ENCODE data around the gene EIF4G1. TPM values are rescaled to one million over a fixed set of nuclear protein-coding genes. Genes with fewer than 3 reads are reported as not detected.

The EIF4G1 gene
- total and polyA plus RNA-seq, 10 of the 15 experiments (the other 5 are each of a cell fraction or from before 2014, with no cell fraction given): 5.7 to 462 (median 237) TPM

GRCh38 chr3:184371570-184372018, 57.2 kb downstream of the EIF4G1 start:
- no peak overlapping the region for H3K4me3 ChIP-seq
- no peak overlapping the region for H2AFZ ChIP-seq (ENCODE audit: control insufficient read depth, low read depth, low read length)
- peaks cover 2% of the 10 kb centered on the region in 2 experiments; a peak in 2 of 4 replicates for H3K36me3 ChIP-seq (ENCODE audit: control insufficient read depth in 2 of 2, insufficient read depth in 2 of 2, low read length in 1 of 2)
- 60% methylated on average over 5 of the region's 5 CpGs for WGBS (ENCODE audit: insufficient coverage, insufficient replicate concordance, low lambda C conversion rate, missing lambda C conversion rate)
- POLR2A ChIA-PET: interaction anchor here (0.5 kb wide), 1 partner anchor 290 kb away, joined by 4 read pairs; no protein-coding TSS in a partner anchor
- H3K27me3 ChIP-seq (replicated peaks in 1 of 2; ENCODE audit: control insufficient read depth in 2 of 2, insufficient read depth in 2 of 2, low read length in 1 of 2): peaks cover 0 to 6% of the 10 kb centered on the region in 2 experiments; a peak in 2 of 4 replicates
- H3K4me2 ChIP-seq (ENCODE audit: control insufficient read depth, insufficient read depth): no peak overlapping the region
- H3K4me1 ChIP-seq (ENCODE audit: control insufficient read depth, insufficient read depth, low read length): no peaks in the 10 kb centered on the region
- RAD21 ChIA-PET (ENCODE audit: unreplicated experiment): interaction anchor here (0.5 to 3.4 kb wide), 15 partner anchors 10 to 511 kb away, joined by 3 to 28 read pairs (median 4); partner anchors contain the start of genes CLCN2, EPHB3 and POLR2H
- CTCF ChIA-PET: interaction anchor here (0.5 to 4.0 kb wide), 38 partner anchors 10 to 476 kb away, joined by 3 to 79 read pairs (median 4); partner anchors contain the start of genes CLCN2 and POLR2H
- H4K20me1 ChIP-seq (ENCODE audit: control insufficient read depth, insufficient read depth): no peaks in the 10 kb centered on the region
- no peak overlapping the region for H3K27ac ChIP-seq (ENCODE audit: control insufficient read depth, insufficient read depth)
- no TSS peak for BruUV-seq (replicated peaks)
- intact Hi-C loops (cut with micrococcal nuclease; ENCODE audit: unreplicated experiment): loop anchor here (1.0 to 2.0 kb wide), 3 partner anchors 97 to 170 kb away; no protein-coding TSS in a partner anchor
- no peak overlapping the region for H3K9ac ChIP-seq (ENCODE audit: control insufficient read depth, insufficient read depth, low read length)
- DNase-seq (ENCODE audit: low read depth, low spot score) (no peak), FAIRE-seq (peak; percentile 31), ATAC-seq (peak; percentile 99)
- TF ChIP-seq RAD21 (IDR thresholded peaks at IDR 0.05; ENCODE audit: insufficient read depth, low read depth, low read length) (peak; percentile 86), SPI1 (IDR thresholded peaks at IDR 0.05; ENCODE audit: borderline replicate concordance, insufficient read depth, low read depth, low read length) (peak; percentile 55; the same call in 1 of the 2 replicates), ELK1 (IDR thresholded peaks at IDR 0.05; ENCODE audit: low read depth, low read length) (no peak), BHLHE40 (IDR thresholded peaks at IDR 0.05; ENCODE audit: borderline replicate concordance in 1 of 2, low read depth in 2 of 2, low read length in 1 of 2) (0 out of 4 replicates have a peak, but pooled peaks of 1 of the 2 experiments have one; percentile 7), JUND (IDR thresholded peaks at IDR 0.05; ENCODE audit: low read depth, low read length) (no peak), IRF4 (IDR thresholded peaks at IDR 0.05; ENCODE audit: low read depth, low read length) (0 out of 2 replicates have a peak, but pooled peaks have one; percentile 41), TCF12 (IDR thresholded peaks at IDR 0.05; ENCODE audit: low read depth, low read length) (no peak), SMC3 (IDR thresholded peaks at IDR 0.05; ENCODE audit: borderline replicate concordance, low read length) (peak; percentile 81), CTCF (IDR thresholded peaks at IDR 0.05 in 2 of 3, conservative IDR thresholded peaks at IDR 0.05 in 1 of 3; ENCODE audit: control insufficient read depth in 2 of 3, extremely low read depth in 1 of 3, insufficient read depth in 1 of 3, low read depth in 3 of 3, low read length in 3 of 3) (peak; percentile 83 to 97 (median 97); a peak in 5 of 6 replicates)
- in situ Hi-C loops (cut with MboI): no loop called here
- no peaks in the 10 kb centered on the region for H3K9me3 ChIP-seq (replicated peaks; ENCODE audit: control insufficient read depth, insufficient read depth, low read length)
- SMC1A ChIA-PET (ENCODE audit: uncharacterized antibody, unreplicated experiment): interaction anchor here (0.8 to 2.2 kb wide), 19 partner anchors 8 to 475 kb away, joined by 3 to 24 read pairs (median 3); partner anchors contain the start of genes CLCN2 and POLR2H
- H3K79me2 ChIP-seq (ENCODE audit: control insufficient read depth, insufficient read depth, low read length): 0 out of 2 replicates have a peak, but pooled peaks cover under 1% of the 10 kb centered on the region
